ENCODE results near the gene ABCB1.

ABCB1 gene

GRCh38 chr7:87513735-87514335, 86.8 kb downstream of the ABCB1 start:
- no peak for DNase-seq (ENCODE audit: low read depth, low spot score)

GRCh38 chr7:87512906-87513305, 87.8 kb downstream of the ABCB1 start:
- DNase-seq (ENCODE audit: low read depth, low spot score) = no peak

GRCh38 chr7:87511510-87511909, 89.2 kb downstream of the ABCB1 start:
- DNase-seq (ENCODE audit: low read depth, low spot score) = no peak

- DNase-seq (ENCODE audit: low read depth, low spot score) = no peak
Measured at GRCh38 chr7:87510411-87510875, 90.2 kb downstream of the ABCB1 start.

GRCh38 chr7:87507446-87507845, 93.2 kb downstream of the ABCB1 start:
- no peak for DNase-seq (ENCODE audit: low read depth, low spot score)

- DNase-seq (ENCODE audit: low read depth, low spot score) = no peak
Measured at GRCh38 chr7:87506246-87507180, 94.2 kb downstream of the ABCB1 start.

GRCh38 chr7:87505557-87506245, 95.0 kb downstream of the ABCB1 start:
- no peak for DNase-seq (ENCODE audit: low read depth, low spot score)

- no peak for DNase-seq (ENCODE audit: low read depth, low spot score)
Measured at GRCh38 chr7:87505122-87505521, 95.6 kb downstream of the ABCB1 start.

- no peak for DNase-seq (ENCODE audit: low read depth, low spot score)
Measured at GRCh38 chr7:87499494-87499893, 101.2 kb downstream of the ABCB1 start.

- no peak for DNase-seq (ENCODE audit: low read depth, low spot score)
Measured at GRCh38 chr7:87498893-87499292, 101.8 kb downstream of the ABCB1 start.

- no peak for DNase-seq (ENCODE audit: low read depth, low spot score)
Measured at GRCh38 chr7:87497482-87497881, 103.2 kb downstream of the ABCB1 start.

GRCh38 chr7:87495366-87495765, 105.3 kb downstream of the ABCB1 start:
- no peak for DNase-seq (ENCODE audit: low read depth, low spot score)

GRCh38 chr7:87494454-87494853, 106.2 kb downstream of the ABCB1 start:
- no peak for DNase-seq (ENCODE audit: low read depth, low spot score)

- no peak for DNase-seq (ENCODE audit: low read depth, low spot score)
Measured at GRCh38 chr7:87483131-87483530, 117.6 kb downstream of the ABCB1 start.

- DNase-seq (ENCODE audit: low read depth, low spot score) = no peak
Measured at GRCh38 chr7:87482115-87482514, 118.6 kb downstream of the ABCB1 start.

GRCh38 chr7:87480386-87480785, 120.3 kb downstream of the ABCB1 start:
- no peak for DNase-seq (ENCODE audit: low read depth, low spot score)

GRCh38 chr7:87479951-87480350, 120.7 kb downstream of the ABCB1 start:
- DNase-seq (ENCODE audit: low read depth, low spot score) = no peak

GRCh38 chr7:87476179-87476557, 124.5 kb downstream of the ABCB1 start:
- DNase-seq (ENCODE audit: low read depth, low spot score) = no peak

GRCh38 chr7:87475359-87476178, 125.1 kb downstream of the ABCB1 start, which contains the start of gene ABCB4:
Gene ABCB4 (minus strand): TSS chr7:87475680. CDS start chr7:87475465, 215 bp downstream.
- DNase-seq (ENCODE audit: low read depth, low spot score) = no peak

GRCh38 chr7:87474533-87475358, 125.9 kb downstream of the ABCB1 start:
- DNase-seq (ENCODE audit: low read depth, low spot score) = peak; percentile 6
